Umbilical cord (tissue), 2 donors: ENCODE measurements around the gene BMPER. TPM values are rescaled to one million over a fixed set of nuclear protein-coding genes. Genes with fewer than 3 reads are reported as not detected.
A peak's percentile ranks its signal among the peaks of the same experiment; 100 is the strongest.

Experiments used
- DNase-seq: peaks from one replicate; pipeline ENCODE4 v3.0.0-alpha.2; 2015; ENCODE audit warnings: low spot score
- total RNA-seq: library from RNA; depleted of rRNA; stranded (reverse); fragments of >200 nt; gene quantifications from one replicate; pipeline ENCODE4 v1.2.3, GENCODE V29; 2014; ENCODE audit warnings: low replicate concordance; ENCODE audit not compliant: insufficient read depth

BMPER gene
- total RNA-seq, 1 donor from 2014 or later: 83.3 TPM

DNA sequence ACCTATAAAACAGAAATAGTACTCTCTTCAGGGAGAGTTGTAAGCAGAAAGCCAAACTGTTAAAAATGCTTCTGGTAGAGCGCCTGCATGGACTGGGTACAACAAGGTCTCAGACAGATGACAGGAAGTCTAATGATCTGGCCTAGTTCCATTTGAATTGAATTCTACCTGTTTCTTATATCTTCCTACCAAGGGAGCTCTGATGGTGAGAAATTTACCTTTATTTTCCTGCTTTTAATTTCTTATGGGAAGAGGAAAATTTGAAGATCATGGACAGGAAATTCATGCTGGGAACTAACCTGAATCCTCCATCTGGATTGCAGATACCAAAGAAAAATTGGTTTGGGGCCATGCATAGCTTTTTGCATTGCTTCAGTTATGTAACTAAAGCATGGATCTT lies 63.3 kb downstream of the BMPER start:
- no peak for DNase-seq

DNA sequence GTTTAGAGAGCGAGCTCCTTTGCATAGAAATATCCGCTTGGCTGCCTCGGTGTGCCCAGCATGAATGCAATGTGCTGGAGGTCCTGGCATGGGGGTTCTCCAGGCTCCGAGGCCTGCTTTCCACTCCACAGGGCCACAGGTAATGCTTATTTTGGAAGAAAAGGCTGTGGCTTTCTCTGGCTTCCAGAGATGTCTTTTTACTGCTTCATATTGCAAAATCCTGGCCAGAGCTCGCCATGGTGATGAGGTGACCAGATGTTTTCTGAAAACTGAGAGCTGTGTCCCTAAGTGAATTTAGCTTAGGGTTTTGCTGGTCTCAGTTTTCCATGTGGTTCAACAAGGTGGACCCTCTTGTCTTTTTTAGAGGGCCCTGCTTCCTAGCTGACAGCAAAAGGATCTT lies 65.2 kb downstream of the BMPER start:
- no peak for DNase-seq

DNA sequence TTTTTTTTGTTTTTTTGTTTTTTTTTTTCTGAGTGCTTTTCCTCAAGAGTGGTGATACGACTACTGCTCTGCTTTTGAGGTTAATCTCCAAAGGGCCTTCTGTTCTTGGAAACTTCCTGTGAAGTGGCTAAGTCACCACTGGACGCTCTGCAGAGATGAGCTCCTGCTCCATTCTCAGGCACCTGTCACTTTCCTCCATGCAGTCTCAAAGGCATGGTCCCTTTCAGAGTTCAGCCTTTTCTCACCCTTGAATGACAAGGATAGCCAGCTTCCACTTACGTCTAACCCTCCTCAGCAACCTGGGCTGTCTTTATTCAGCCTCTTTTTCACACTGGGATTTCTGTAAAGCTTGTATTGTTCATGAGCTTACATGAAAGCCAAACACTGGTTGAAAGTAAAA lies 65.8 kb downstream of the BMPER start:
- DNase-seq: no peak

DNA sequence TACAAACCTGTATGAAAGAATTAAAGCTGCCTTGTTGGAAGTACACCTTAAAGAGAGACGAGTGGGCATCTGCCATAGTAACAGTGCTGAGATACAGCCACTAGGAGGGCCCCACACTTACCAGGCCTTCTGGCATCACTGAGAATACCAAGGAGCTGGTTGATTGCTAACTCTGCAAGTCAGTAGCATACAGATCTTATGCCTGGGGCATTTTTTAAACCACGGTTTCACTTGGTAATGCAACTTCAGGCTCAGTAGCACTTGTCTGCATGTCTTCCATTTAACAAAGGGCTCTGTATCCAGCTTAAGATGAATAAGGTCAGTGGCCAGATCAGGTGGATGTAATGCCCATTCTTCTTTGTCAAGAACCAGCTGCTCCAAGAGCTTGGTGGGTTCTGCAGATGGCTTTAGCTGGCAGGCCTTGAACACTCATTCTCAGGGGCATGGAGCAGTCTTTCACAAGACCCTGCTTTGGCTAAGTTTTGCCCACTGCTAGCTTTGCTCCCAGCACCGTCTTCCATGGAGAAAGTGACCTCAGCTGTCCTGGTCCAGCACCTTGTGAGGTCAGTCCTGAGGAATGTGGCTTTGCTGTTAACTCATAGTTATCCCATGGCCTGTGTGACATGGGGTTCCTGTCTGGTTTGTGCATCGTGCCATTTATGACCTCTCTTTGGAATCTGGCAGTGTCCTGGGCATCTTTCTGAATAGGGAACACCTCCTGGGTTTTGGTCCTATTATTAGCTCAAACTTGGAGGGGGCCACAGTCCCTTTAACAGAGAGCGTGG lies 68.1 kb downstream of the BMPER start:
- no peak for DNase-seq

DNA sequence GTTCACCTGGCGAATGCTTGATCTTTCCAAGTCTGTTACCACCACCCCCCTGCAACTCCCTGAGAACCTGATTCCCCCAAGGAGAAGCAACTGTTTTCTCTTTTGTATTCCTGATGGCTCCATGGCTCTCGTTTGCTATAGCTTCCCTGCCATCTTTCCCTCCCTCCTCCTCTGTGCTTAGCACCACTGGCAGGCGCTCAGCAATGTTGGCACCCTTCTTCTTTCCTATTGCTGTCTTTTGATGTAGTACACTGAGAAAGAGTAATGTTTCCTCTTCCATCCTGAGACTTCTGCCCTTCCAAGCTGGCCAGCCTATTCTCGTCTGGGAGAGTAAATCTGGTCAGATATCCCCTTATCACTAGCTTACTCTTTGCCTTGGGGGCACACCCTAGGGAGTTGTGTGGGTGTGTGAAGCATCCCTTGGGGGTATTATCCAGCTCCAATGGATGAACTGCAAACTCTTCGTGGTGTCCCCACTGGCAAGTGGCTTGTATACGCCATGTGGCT lies 74.0 kb downstream of the BMPER start:
- DNase-seq: peak; percentile 67

DNA sequence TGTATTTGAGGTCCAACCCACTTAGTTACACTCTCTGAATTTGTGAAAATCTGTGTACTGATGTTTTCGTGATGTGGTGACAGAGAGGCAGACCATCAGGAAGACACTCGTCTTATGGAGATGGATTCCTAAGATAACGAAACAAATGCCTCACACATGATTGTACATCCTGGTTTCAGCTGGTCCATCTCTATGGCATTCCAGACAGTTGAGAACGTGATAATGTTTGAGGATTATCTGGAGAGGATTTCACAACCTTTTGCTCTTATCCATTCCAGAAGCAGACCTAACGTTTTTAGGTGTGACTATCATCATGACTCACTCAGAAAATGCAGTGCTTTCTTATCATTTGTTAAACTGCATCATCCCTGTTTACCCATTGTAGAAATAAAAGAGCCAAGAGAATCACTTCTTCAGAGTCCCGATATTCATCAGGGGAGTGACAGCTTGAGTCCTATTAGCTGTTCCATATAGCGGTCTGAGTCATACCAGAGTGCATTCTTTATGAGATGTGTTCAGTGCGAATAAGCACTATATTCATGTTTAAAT lies 74.5 kb downstream of the BMPER start:
- peak; percentile 82 for DNase-seq

DNA sequence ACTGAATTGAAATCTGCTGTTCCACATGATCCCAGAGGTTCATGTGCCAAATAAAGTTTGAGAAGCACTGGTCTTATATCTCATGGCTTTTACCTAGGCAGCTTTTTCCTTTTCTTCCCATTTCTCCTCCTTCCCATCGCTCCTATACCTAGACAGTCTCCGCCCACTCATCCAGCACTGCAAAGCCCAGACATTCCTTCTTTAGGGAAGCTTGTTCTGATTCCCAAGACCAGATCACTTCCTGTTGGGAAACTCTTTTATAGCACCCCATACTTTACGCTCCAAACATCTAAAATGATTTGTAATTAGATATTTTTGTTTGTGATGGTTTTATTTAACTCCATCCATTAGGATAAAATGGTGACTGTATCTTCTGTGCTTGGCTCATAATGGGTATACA lies 75.9 kb downstream of the BMPER start:
- DNase-seq: no peak

DNA sequence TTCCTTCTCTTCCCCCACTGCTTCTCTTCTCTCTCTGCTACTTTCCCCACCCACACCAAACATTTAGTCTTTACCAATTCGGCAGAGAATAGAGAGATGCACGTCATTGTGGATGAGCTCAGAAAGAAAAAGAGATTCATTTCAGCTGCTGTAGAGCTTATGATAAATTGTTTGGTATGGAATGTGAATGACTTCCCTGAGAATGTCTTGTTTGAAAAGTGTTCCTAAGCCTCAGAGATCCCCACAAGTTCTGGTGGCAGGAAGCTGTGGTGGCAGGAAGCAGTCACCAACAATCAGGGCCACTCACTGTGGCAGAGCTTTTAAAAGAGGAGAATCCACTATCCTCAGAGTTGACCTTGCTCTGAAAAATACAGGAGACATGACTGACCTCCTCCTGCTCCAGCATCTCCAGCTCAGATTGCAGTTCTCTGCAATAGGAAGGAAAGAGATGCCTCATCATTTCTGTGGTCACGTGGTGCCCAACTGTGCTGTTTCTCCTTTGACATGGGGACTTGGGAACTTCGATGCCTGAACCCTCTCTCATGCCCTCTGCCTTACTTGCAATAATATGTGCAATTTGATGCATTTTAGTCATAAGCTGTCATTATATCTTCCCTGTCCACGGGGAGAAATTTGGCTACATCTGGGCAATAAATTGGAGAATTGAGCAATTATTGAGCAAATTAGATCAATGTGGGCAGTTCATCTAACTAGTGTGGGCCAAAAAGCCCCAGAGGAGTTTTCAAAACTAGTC lies 76.5 kb downstream of the BMPER start:
- no peak for DNase-seq

DNA sequence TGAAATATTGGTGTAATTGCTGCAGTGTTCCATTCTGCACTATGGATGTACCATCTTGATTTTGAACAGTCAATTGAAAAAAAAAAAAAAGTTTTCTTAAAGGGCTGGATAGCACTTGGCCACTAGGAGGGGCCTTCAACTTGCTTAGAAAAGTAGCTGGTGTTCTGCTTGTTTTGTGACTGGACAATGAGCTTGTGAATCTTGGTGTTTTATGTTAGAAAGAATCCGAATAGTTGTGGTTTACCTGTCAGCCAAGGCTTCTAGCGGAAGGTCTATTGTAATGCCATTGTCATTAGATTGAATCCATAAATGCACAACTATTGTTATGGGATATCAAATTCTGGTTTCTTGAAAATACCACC lies 77.1 kb downstream of the BMPER start:
- no peak for DNase-seq

DNA sequence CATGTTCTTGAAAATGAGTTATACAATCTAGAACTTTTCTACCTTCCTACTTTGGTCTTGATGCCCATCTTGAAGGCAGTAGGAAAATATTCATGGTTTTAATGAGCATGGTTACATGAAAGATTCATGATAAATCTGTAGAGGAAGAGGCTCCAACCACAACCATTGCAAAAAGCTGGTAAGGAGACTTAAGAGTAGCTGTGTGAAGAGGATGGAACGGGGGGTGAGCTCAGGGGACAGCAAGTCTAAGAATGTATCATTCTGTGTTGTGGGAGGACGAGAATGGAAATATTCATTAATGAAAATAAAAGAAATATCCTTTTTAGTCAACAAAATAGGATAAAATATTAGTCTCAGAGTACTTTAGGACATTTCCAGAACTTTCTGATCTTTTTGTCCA lies 81.1 kb downstream of the BMPER start:
- no peak for DNase-seq

DNA sequence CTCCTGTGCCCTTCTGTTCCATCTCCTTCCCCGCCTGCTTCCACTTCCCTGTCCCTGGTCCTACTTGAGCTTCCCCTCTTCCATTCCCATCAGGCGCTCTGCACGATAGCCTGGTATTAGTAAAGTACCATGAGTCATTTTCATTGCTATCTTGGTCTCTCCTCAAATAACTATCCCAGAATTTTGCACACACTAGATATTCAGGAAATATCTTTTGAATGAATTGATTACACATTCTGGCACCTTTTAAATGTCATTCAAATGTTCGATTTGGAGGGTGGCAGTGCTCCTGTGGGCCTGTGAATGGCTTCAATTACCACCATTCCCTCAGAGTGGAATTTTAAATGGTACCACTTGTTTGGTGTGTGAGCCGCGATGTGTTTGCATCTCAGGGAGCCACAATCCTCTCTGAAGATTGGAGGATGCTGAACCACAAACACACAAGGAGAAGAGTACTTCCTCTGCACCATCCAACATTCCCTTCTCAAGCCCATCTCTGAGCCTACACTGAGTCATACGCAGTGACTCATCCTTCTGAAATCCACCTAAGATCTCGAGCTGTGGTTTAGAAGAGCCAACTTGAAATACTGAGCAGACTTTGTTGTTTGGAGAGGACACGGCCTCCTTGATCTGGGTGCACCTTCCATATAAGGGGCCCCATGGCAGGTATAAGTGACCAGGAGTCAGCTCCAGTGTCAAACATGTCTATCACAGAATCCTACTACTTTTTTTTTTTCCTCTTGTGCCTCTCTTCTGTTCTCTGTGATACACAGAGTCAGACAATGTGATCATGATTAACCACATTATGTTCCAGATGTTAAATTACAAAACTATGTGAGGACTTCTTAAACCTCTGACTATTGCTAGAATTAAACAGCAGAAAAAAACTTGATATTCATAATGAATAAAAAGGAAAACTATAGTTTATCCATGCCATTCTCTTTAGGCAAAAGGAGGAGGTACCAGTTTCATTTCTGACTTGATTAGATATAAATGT lies 81.9 kb downstream of the BMPER start:
- peak; percentile 82 for DNase-seq

DNA sequence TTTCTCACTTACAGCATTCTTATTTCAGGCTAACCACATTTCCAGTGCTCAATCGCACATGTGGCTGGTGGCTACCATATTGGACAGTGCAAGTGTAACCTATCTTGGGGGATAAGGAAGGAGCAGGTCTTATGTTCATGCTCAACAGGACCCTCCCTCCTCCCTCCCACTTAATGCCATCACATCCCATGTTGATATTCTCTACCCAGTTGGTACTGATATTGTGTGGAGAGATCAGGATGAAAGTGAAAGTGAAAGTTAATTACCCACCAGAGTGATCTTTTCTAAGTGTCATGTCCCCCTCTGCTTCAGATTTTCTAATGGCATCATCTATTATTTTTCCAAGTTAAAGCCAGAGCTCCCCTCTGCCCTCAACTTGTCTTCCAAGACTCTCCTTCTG lies 91.6 kb downstream of the BMPER start:
- DNase-seq: no peak

DNA sequence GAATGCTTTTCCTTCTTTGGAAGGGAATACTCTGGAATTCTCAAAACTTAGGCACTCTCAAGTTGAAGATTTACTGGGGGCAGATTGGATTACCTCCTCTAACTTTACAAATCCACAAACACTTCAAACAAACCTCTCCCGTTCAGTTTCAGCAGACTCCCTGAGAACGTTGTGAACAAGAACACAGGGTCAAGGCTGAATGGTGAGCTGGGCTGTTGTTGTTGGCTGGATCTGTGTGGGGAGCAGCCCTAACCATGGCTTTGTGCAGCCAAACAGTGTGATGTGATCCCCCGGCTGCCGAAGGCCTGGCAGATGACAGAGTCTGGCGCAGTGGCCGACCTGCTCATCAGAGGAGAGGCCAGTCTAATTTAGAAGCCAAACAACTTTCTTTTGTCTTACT lies 93.1 kb downstream of the BMPER start:
- no peak for DNase-seq

DNA sequence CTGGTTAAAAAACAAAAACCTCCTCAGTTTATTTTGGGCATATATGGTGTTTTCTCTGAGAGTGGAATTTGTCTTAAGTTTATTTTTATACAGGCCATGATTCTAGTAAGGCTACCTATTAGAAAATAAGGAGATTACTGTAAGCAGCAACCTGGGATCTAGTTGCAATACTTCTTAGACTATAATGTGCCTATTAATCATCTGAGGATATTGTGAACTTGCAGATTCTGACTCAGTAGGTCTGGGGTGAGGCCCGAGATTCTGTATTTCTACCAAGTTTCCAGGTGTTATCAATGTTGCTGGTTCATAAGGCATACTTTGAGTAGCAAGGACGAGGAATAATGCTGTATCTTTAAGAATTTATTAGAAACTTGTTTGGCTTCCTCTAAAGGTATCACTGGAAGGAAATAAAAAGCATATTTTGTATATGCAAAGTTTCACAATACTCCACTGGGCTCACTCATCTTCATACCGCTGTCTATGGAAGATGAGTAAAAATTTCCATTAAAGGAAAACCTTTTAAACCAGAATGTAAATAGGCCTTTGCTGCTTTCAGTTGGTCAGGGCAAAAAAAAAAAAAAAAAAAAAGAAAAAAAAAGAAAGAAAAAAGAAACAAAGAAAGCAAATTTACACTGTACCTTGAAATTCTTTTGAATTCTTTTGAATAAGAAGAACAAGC lies 105.8 kb downstream of the BMPER start:
- peak; percentile 14 for DNase-seq

DNA sequence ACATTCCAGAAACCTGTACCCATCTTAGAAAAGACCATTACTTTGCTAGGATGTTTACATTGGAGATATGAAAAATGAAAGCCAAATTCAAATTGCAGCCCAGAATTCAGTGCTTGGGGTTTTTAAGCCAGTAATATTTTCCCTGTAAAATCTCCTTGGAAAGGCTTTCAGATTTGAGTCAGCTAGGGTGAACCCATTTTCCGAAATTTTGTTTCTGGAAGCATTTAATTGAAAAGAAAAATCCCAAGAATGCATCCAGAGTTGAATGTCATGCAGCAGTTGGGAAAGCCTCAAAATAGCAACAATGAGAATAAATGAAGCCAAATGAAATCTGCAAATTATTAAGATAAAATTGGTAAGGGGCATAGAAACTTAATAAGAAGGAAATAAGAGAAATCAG lies 106.4 kb downstream of the BMPER start:
- no peak for DNase-seq

DNA sequence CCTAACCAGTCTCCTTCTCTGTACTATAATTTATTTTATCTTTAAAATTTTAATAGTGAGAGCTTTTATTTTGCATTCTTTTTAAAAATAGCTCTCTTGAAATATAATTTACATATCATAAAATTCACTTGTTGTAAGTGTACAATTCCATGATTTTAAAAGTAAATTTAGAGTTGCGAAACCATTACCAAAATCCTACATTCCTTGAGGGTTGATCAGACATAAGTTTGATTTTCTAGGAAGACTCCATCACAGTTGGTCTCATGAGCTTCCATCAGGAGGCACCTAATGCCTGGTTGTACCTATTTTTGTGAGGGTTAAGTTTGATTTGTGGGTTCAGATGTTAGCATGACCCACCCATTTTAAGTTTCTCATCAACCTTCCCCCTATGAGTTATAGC lies 108.1 kb downstream of the BMPER start:
- DNase-seq: no peak

DNA sequence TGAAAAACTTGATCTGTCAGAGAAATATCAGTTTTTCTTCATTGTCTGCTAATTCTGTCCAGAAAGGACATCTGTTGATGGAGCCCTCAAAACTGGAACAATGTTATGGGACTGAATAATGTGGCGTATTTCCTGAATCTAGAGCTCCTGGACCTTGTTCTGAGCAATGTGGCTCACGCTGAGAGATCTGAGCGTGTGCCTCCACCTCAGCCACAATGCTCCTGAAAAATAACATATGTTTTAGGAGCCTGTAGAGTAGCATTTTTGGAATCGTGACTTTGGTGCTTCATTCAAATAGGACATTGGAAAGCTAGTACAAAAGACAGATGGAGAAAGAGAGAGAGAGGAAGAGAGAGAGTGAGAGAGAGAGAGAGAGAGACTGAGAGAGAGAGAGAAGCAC lies 110.3 kb downstream of the BMPER start:
- DNase-seq: no peak

DNA sequence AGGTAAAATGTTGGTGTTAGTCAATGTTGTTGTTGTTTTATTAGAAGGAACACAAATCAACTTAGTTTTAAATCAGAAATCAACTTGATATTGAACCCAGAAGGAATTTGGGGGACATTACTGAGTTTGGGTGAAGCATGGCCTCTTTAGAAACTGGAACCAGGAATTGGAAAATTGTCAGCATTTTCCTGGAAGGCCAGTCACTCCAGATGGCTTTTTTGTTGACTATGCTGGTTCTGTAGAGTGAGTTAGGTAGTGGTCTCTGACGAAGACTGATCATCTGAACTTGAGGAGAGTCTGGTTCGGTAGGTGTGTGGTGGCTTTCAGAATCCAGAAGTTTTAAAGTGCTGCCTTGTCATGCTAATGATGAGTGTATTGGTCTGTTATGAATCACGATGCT lies 111.5 kb downstream of the BMPER start:
- no peak for DNase-seq

DNA sequence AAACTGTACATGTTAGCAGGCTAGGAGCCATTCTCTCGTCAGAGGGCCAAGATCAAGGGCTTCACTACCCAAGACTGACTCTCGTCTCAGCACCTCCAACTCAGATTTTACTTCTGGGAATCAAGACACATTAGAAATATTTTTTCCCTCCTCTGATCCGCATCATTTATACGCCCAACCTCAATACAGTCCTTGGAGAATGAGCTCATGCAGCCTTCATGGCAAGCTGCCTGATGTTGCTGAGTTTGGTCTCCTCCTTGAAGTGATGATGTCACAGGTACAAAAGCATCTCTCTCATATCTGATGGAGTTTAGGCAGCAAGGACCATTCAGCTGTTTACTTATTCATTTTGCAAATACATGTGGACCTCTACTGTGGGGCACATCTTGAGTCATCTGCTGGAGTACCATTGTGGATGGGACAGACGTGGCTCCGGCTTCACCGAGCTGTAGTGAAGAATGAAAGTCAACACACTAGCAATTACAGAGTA lies 114.0 kb downstream of the BMPER start:
- DNase-seq: no peak

DNA sequence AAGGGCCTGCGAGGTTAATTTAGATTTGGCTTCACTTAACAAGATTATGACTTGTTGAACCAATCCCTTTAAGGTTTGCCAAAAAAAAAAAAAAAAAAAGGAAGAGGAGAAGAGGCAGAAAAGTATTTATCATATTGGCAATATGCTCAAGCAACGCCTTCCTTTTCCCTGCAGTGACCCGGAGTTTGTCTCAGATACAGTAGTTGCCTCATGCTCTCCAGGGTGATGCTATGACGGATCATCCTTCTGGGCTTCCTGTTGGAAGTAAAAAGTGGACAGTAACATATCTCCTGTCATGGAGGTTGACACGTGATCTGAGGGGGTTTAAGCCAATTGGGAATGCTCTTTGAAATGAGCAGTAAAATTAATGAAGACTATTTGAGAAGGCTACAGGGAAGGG lies 117.3 kb downstream of the BMPER start:
- no peak for DNase-seq

DNA sequence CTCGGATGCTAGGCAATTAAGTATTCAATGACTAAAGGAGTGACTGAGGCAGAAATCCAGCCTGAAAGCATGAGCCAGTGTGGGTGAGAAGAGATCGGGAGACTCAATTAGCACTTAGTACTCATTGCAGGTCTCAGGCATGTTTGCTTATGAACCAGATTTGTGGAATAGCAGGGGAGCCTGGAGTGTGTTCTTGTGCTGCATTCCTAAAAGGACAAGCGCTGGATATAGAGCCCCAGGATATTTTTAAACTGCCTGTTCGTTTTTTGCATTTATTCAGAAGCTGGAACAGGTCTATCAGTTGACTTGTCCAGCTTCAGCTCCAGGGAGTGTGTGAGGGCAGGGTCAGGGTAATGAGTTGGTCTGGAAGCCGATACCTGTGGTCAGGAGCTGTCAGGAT lies 120.3 kb downstream of the BMPER start:
- no peak for DNase-seq
